ENCODE data around the gene CLASRP. TPM values are rescaled to one million over a fixed set of nuclear protein-coding genes. Genes with fewer than 3 reads are reported as not detected.

The CLASRP gene
- total and polyA plus RNA-seq, 2 of the 8 experiments (the other 6 are each of a cell fraction or from before 2014, with no cell fraction given): 22.3 to 71.7 TPM

- WGBS, 2 experiments (ENCODE audit: extremely low coverage in 1 of 2, insufficient coverage in 1 of 2, insufficient read length in 1 of 2, insufficient replicate concordance in 2 of 2, low coverage in 1 of 2, low lambda C conversion rate in 2 of 2, missing lambda C conversion rate in 1 of 2): 86% methylated on average over 17 of the region's 19 CpGs; no CpG with 5 or more reads in 1 of the 2 experiments
- Histone ChIP-seq H4K91ac (replicated peaks; ENCODE audit: insufficient read length, low read length) (no peak overlapping the region), H3K4me1 (replicated peaks in 1 of 4; ENCODE audit: control insufficient read depth in 3 of 4, insufficient read depth in 4 of 4, low read length in 3 of 4) (peaks cover 0 to 7% (median 4%) of the 10 kb centered on the region in 4 experiments; a peak in 6 of 7 replicates), H4K5ac (ENCODE audit: insufficient read length, low read depth, low read length) (no peak overlapping the region), H2BK120ac (replicated peaks; ENCODE audit: low read depth, low read length) (no peak overlapping the region), H4K20me1 (replicated peaks in 1 of 2; ENCODE audit: control insufficient read depth in 1 of 2, insufficient read depth in 2 of 2, low read length in 2 of 2) (peaks cover 10 to 16% of the 10 kb centered on the region in 2 experiments), H3K14ac (ENCODE audit: insufficient read length) (no peak overlapping the region), H2BK20ac (ENCODE audit: low read length) (no peak overlapping the region), H3K79me1 (ENCODE audit: low read depth, low read length) (peaks cover 14% of the 10 kb centered on the region), H2BK15ac (ENCODE audit: low read length) (no peak overlapping the region), H2AFZ (ENCODE audit: low read length) (no peak overlapping the region), H4K8ac (ENCODE audit: extremely low read depth, insufficient read depth, low read length) (no peak overlapping the region), H3K27ac (ENCODE audit: low read depth, low read length) (no peak overlapping the region), H3K4me2 (ENCODE audit: insufficient read depth in 1 of 2, low read depth in 2 of 2, low read length in 2 of 2) (peak overlapping the region; percentile 85 to 89), H3K9me3 (ENCODE audit: insufficient read depth in 2 of 2, low read depth in 1 of 2, low read length in 1 of 2) (no peaks in the 10 kb centered on the region), H3K56ac (replicated peaks; ENCODE audit: insufficient read length, low read depth, low read length) (no peak overlapping the region), H2BK12ac (ENCODE audit: low read depth, low read length) (no peak overlapping the region), H3K4me3 (ENCODE audit: extremely low read depth in 1 of 4, insufficient read depth in 2 of 4, low read depth in 3 of 4, low read length in 4 of 4) (peak overlapping the region; percentile 85 to 95 (median 94); a peak in 6 of 8 replicates), H3K4ac (replicated peaks; ENCODE audit: insufficient read length, low read depth, low read length) (no peak overlapping the region), H3K36me3 (ENCODE audit: control insufficient read depth in 2 of 4, insufficient read depth in 4 of 4, low read length in 3 of 4) (peaks cover 8 to 48% (median 29%) of the 10 kb centered on the region in 4 experiments), H3K79me2 (ENCODE audit: control insufficient read depth in 1 of 2, insufficient read depth in 2 of 2, low read length in 2 of 2) (peaks cover 10 to 34% of the 10 kb centered on the region in 2 experiments), H3K9ac (replicated peaks in 1 of 4; ENCODE audit: extremely low read depth in 1 of 4, low read depth in 3 of 4, low read length in 3 of 4) (peak overlapping the region in 1 of 4 experiments; percentile 21; a peak in 1 of 7 replicates), H2BK5ac (ENCODE audit: low read depth, low read length) (no peak overlapping the region), H3K23me2 (ENCODE audit: low read depth, low read length) (peaks cover 2% of the 10 kb centered on the region), H3K18ac (ENCODE audit: extremely low read depth, low read length) (no peak overlapping the region), H3K23ac (ENCODE audit: insufficient read length) (no peak overlapping the region), H3K27me3 (replicated peaks in 1 of 4; ENCODE audit: control insufficient read depth in 3 of 4, extremely low read depth in 1 of 4, insufficient read depth in 3 of 4, low read length in 3 of 4) (no peaks in the 10 kb centered on the region), H2AK5ac (ENCODE audit: low read depth, low read length) (no peak overlapping the region)
- POLR2A ChIA-PET (ENCODE audit: partially characterized antibody): interaction anchor here (0.9 to 2.2 kb wide), 10 partner anchors 9 to 141 kb away, joined by 3 to 11 read pairs (median 4); partner anchors contain the start of genes APOE and PPP1R37
- no peak for DNase-seq (ENCODE audit: low read depth in 1 of 2, low spot score in 2 of 2)
- CTCF ChIA-PET (ENCODE audit: partially characterized antibody): interaction anchor here (1.1 to 9.7 kb wide), 6 partner anchors 11 to 50 kb away, joined by 3 to 85 read pairs (median 4); no protein-coding TSS in a partner anchor
- TF ChIP-seq SAP30 (IDR thresholded peaks at IDR 0.05; ENCODE audit: insufficient read depth, insufficient replicate concordance, low read length) (no peak), BCL11A (IDR thresholded peaks at IDR 0.05; ENCODE audit: low read depth in 2 of 2, low read length in 2 of 2) (no peak), JUND (IDR thresholded peaks at IDR 0.05; ENCODE audit: low read length) (no peak), JUN (IDR thresholded peaks at IDR 0.05; ENCODE audit: low read depth, low read length) (no peak), CTBP2 (IDR thresholded peaks at IDR 0.05; ENCODE audit: borderline replicate concordance, insufficient read depth, insufficient read length, low read length) (no peak), HDAC2 (IDR thresholded peaks at IDR 0.05; ENCODE audit: borderline replicate concordance in 1 of 2, low read depth in 2 of 2, low read length in 2 of 2) (no peak)
- FAIRE-seq: no peak
Measured at GRCh38 chr19:45040059-45040771, 1.4 kb downstream of the CLASRP start.

All from H1 (cell line).